OCI-LY7 (cell line): ENCODE measurements around the gene DBNDD1. TPM values are rescaled to one million over a fixed set of nuclear protein-coding genes. Genes with fewer than 3 reads are reported as not detected.
"Not testable (repeated sequence)": the region's sequence is repeated elsewhere in the genome, so short reads cannot be mapped to it uniquely, and the experiment has no call there.

Source experiments
- BruUV-seq: library from RNA; stranded (reverse); fragments of 400-500 nt; replicated peaks from 2 replicates; lab custom pipeline; 2021; lab: Mats Ljungman, UMichigan
- CTCF ChIA-PET: fragments of 300-600 bp; sonication (Branson Sonifier 250); formaldehyde crosslinking; loops from one replicate; lab custom pipeline; 2022; ENCODE audit warnings: antibody characterized with exemption; ENCODE audit not compliant: unreplicated experiment; lab: Charles Lee
- POLR2A ChIA-PET: fragments of 300-600 bp; sonication (Branson Sonifier 250); formaldehyde crosslinking; loops from one replicate; lab custom pipeline; 2022; ENCODE audit warnings: antibody characterized with exemption; lab: Charles Lee
- DNase-seq: peaks from one replicate; pipeline ENCODE4 v3.0.0-alpha.2; 2015; ENCODE audit warnings: low spot score
- H2AFZ ChIP-seq: fragments of 200-600 bp; sonication (generic), shearing (Covaris generic); 2 replicates; pipeline ENCODE4 v1.6.1; 2014; ENCODE audit warnings: mild to moderate bottlenecking, antibody characterized with exemption, low read length, moderate library complexity
- H3K27ac ChIP-seq: fragments of 200-600 bp; sonication (generic); 2 replicates; pipeline ENCODE4 v1.5.1; 2014; ENCODE audit warnings: mixed run types, low read depth, mild to moderate bottlenecking, moderate library complexity, low read length, inconsistent platforms; ENCODE audit not compliant: poor library complexity, severe bottlenecking
- H3K36me3 ChIP-seq: fragments of 200-600 bp; sonication (generic); 2 replicates; pipeline ENCODE4 v1.6.1; 2014; ENCODE audit warnings: mild to moderate bottlenecking, antibody characterized with exemption, low read length, moderate library complexity, mixed read lengths; ENCODE audit not compliant: insufficient read depth
- H3K4me1 ChIP-seq: fragments of 200-600 bp; sonication (generic); 2 replicates; pipeline ENCODE4 v1.5.1; 2014; ENCODE audit warnings: mild to moderate bottlenecking, low read length; ENCODE audit not compliant: insufficient read depth, poor library complexity, severe bottlenecking
- H3K4me2 ChIP-seq: fragments of 200-600 bp; sonication (generic); 2 replicates; pipeline ENCODE4 v1.6.1; 2014; ENCODE audit warnings: mild to moderate bottlenecking, low read length
- H3K4me3 ChIP-seq: fragments of 200-600 bp; sonication (generic); 2 replicates; pipeline ENCODE4 v1.5.1; 2014; ENCODE audit warnings: mild to moderate bottlenecking, low read depth, low read length; ENCODE audit not compliant: poor library complexity, severe bottlenecking
- H3K79me2 ChIP-seq: fragments of 200-600 bp; sonication (generic); 2 replicates; pipeline ENCODE4 v1.6.1; 2016; ENCODE audit warnings: low read depth, mild to moderate bottlenecking, low read length, moderate library complexity, mixed read lengths; ENCODE audit not compliant: insufficient read depth
- H3K9me2 ChIP-seq: fragments of 200-600 bp; sonication (generic); 2 replicates; pipeline ENCODE4 v1.6.1; 2016; ENCODE audit warnings: mild to moderate bottlenecking, low read length, mixed read lengths; ENCODE audit not compliant: insufficient read depth
- H3K9me3 ChIP-seq: fragments of 200-600 bp; sonication (generic); 2 replicates; pipeline ENCODE4 v1.6.1; 2014; ENCODE audit warnings: mild to moderate bottlenecking, mixed run types, low read length, mixed read lengths
- H4K20me1 ChIP-seq: fragments of 200-600 bp; sonication (generic); 2 replicates; pipeline ENCODE4 v1.6.1; 2014; ENCODE audit warnings: mild to moderate bottlenecking, antibody characterized with exemption, low read length, moderate library complexity, mixed read lengths; ENCODE audit not compliant: insufficient read depth
- CTCF ChIP-seq: fragments of 200-600 bp; sonication (generic); conservative IDR thresholded peaks from 2 replicates; pipeline ENCODE4 v1.5.1; 2014; ENCODE audit warnings: mild to moderate bottlenecking, antibody characterized with exemption, low read length, moderate library complexity, mixed read lengths
- EZH2phosphoT487 ChIP-seq: fragments of 200-600 bp; sonication (generic); IDR thresholded peaks from 2 replicates; pipeline ENCODE4 v1.6.1; 2018; ENCODE audit warnings: low read depth, borderline replicate concordance, mild to moderate bottlenecking, mixed run types, antibody characterized with exemption, low read length, moderate library complexity, mixed read lengths
- intact Hi-C: fragments of 100-400 bp; cut with micrococcal nuclease; formaldehyde crosslinking; loops from one replicate; pipeline ENCODE4 v1.10.0; 2022; ENCODE audit not compliant: unreplicated experiment
- total RNA-seq, 2 experiments: library from RNA; depleted of rRNA in 1 of 2; stranded (reverse); fragments of >200 nt in 1 of 2; shearing (Covaris generic) in 1 of 2; gene quantifications; 2 replicates each; pipeline ENCODE4 v1.2.3, GENCODE V29; 2014 to 2022

The DBNDD1 gene
- total RNA-seq, 2 experiments from 2014 or later: 0.57 to 0.98 TPM

GRCh38 chr16:90057738-90058173 lies 38.5 kb upstream of the DBNDD1 start:
- H3K9me2 ChIP-seq: no peaks in the 10 kb centered on the region
- H3K36me3 ChIP-seq: no peaks in the 10 kb centered on the region
- no peaks in the 10 kb centered on the region for H4K20me1 ChIP-seq
- H3K4me3 ChIP-seq: no peak overlapping the region
- H3K27ac ChIP-seq: no peak overlapping the region
- H3K4me2 ChIP-seq: no peak overlapping the region
- H3K9me3 ChIP-seq: peaks cover 20% of the 10 kb centered on the region; the same call in 1 of the 2 replicates
- intact Hi-C loops: no loop called here
- H3K4me1 ChIP-seq: no peaks in the 10 kb centered on the region
- no TSS peak for BruUV-seq
- H2AFZ ChIP-seq: no peak overlapping the region
- no peaks in the 10 kb centered on the region for H3K79me2 ChIP-seq
- TF ChIP-seq CTCF: no peak
- no peak for TF ChIP-seq EZH2phosphoT487
- POLR2A ChIA-PET: no interaction called here
- DNase-seq: no peak
- CTCF ChIA-PET: no interaction called here

- BruUV-seq, H3K4me3 ChIP-seq, intact Hi-C loops, DNase-seq, H3K36me3 ChIP-seq, H3K79me2 ChIP-seq, H2AFZ ChIP-seq, H3K9me2 ChIP-seq, H3K4me2 ChIP-seq, H3K27ac ChIP-seq, H3K4me1 ChIP-seq, H4K20me1 ChIP-seq: not testable (repeated sequence)
- POLR2A ChIA-PET: interaction anchor here (0.6 kb wide), 1 partner anchor 131 kb away, joined by 7 read pairs; no protein-coding TSS in a partner anchor
- H3K9me3 ChIP-seq: peaks cover 24% of the 10 kb centered on the region; the same call in 1 of the 2 replicates
- CTCF ChIA-PET: interaction anchor here (0.5 kb wide), 1 partner anchor 1174 kb away, joined by 4 read pairs; no protein-coding TSS in a partner anchor
These were observed 37.3 kb upstream of the DBNDD1 start for GRCh38 chr16:90056521-90056920.

GRCh38 chr16:90055371-90055770 lies 36.1 kb upstream of the DBNDD1 start:
- Histone ChIP-seq H3K36me3 (no peaks in the 10 kb centered on the region), H4K20me1 (no peaks in the 10 kb centered on the region), H3K79me2 (no peaks in the 10 kb centered on the region), H3K27ac (no peak overlapping the region), H2AFZ (no peak overlapping the region), H3K4me2 (no peak overlapping the region), H3K9me3 (peaks cover 24% of the 10 kb centered on the region; the same call in 1 of the 2 replicates), H3K9me2 (no peaks in the 10 kb centered on the region), H3K4me1 (no peaks in the 10 kb centered on the region), H3K4me3 (no peak overlapping the region)
- ChIA-PET CTCF (no interaction called here), POLR2A (no interaction called here)
- TF ChIP-seq EZH2phosphoT487 (no peak), CTCF (no peak)
- no peak for DNase-seq
- no TSS peak for BruUV-seq
- intact Hi-C loops: no loop called here
